Heart right ventricle (tissue), 16 donors: ENCODE results near the gene REEP1. TPM values are rescaled to one million over a fixed set of nuclear protein-coding genes. Genes with fewer than 3 reads are reported as not detected.

ENCODE experiments used
- ATAC-seq, 8 donors: fragments of 200-7000 bp; cut with Tn5 transposase; one replicate each; pipeline ENCODE4 v1.9.1; 2020; ENCODE audit warnings: mild to moderate bottlenecking in 8 of 8, moderate library complexity in 8 of 8, moderate number of reproducible peaks in 1 of 8
- DNase-seq, 2 donors: peaks; one replicate each; pipeline ENCODE4 v3.0.0-alpha.2; 2020
- H3K27ac ChIP-seq, 10 donors: fragments of 200-600 bp; sonication (generic) in 2 of 10; one replicate each; pipeline versions ENCODE4 v1.5.0 to v1.8.0; 2020 to 2022; ENCODE audit warnings: mild to moderate bottlenecking in 3 of 10
- H3K27me3 ChIP-seq, 7 donors: fragments of 200-600 bp; one replicate each; pipeline ENCODE4 v1.8.0; 2021 to 2022; ENCODE audit warnings: mild to moderate bottlenecking in 2 of 7
- H3K36me3 ChIP-seq, 9 donors: fragments of 200-600 bp; sonication (generic) in 1 of 9; one replicate each; pipeline versions ENCODE4 v1.5.0 to v1.8.0; 2020 to 2022; ENCODE audit warnings: mild to moderate bottlenecking in 2 of 9
- H3K4me1 ChIP-seq, 9 donors: fragments of 200-600 bp; sonication (generic) in 1 of 9; one replicate each; pipeline versions ENCODE4 v1.5.0 to v1.8.0; 2020 to 2022; ENCODE audit warnings: mild to moderate bottlenecking in 4 of 9
- H3K4me3 ChIP-seq, 10 donors: fragments of 200-600 bp; sonication (generic) in 2 of 10; one replicate each; pipeline versions ENCODE4 v1.5.0 to v1.8.0; 2020 to 2022; ENCODE audit warnings: mild to moderate bottlenecking in 7 of 10, moderate library complexity in 2 of 10
- H3K9me3 ChIP-seq, 11 donors: fragments of 200-600 bp in 10 of 11; sonication (generic) in 2 of 11; one replicate each; pipeline versions ENCODE4 v1.5.0 to v1.8.0; 2013 to 2022; ENCODE audit warnings: mild to moderate bottlenecking in 2 of 11, control low read depth in 1 of 11, moderate library complexity in 1 of 11
- CTCF ChIP-seq, 9 donors: fragments of 200-600 bp; sonication (generic) in 2 of 9; IDR thresholded peaks; one replicate each; pipeline versions ENCODE4 v1.5.0 to v1.8.0; 2021 to 2022; ENCODE audit warnings: antibody characterized with exemption in 9 of 9, mild to moderate bottlenecking in 5 of 9, moderate library complexity in 1 of 9
- WGBS, 2 donors: extraction: QIAGEN DNeasy Blood & Tissue Kit; methylation state at CpG; one replicate each; pipeline ENCODE4 v1.1.7; 2013; ENCODE audit warnings: inconsistent platforms in 1 of 2; 5-methylcytosine and 5-hydroxymethylcytosine counted together
- intact Hi-C, 10 donors: fragments of 100-400 bp; cut with DNase I; formaldehyde crosslinking; loops; one replicate each; pipeline versions ENCODE4 v1.11.1 to v1.14.2; 2022
- polyA plus RNA-seq, 2 donors: library from polyadenylated mRNA; stranded (reverse); fragments of 200-250 nt; gene quantifications; one replicate each; pipeline ENCODE4 v1.2.3, GENCODE V29; 2013
- total RNA-seq, 10 donors: library from RNA; stranded (reverse); fragmentation: NEBNext Ultra II Directional in 3 of 10; extraction: Animal tissue kit (Norgen Biotek cat#: 25700) in 3 of 10; gene quantifications; one replicate each; pipeline versions ENCODE4 v1.2.1 to v1.2.4, GENCODE V29; 2021 to 2023
- donor health status: Arrhythmogenic right ventricular cardiomyopathy.
- donor health status: ischemic (EF 13 %, LVEDD 7.1; RV severe dilation, severe dysfunction).
- donor health status: healthy with polysubstance abuse.
- donor health status: DM: no; HTN: yes; CAD: no.
- donor health status: DM: no; HTN: no; CAD: no.
- donor health status: ischemic (EF 25% LVEDD 6.9; RV normal size, moderate dysfunction).
- donor health status: ischemic (EF 25% LVEDD 5.7; RV mildly dilated, moderate dysfunction).
- donor health status: healthy.
- donor health status: DM: yes; HTN: yes; CAD: no.
- donor health status: Ischemic cardiomyopathy.
- donor health status: ischemic (EF 35%, LVEDD 5.7; RV mildly dilated, moderate dysfunction).
- donor health status: nonischemic (EF 11% LVEDD 7.7; RV severe dilation, severe dysfunction).
- donor health status: DM: yes; HTN: yes; CAD: no.
- donor health status: PGD.
- donor health status: ischemic (EF 29% LVEDD 5.4; RV normal size, mild dysfunction).
- donor health status: nonischemic (EF 23%, LVEDD 6.1; RV moderate dilation, normal function).

Gene REEP1
- total and polyA plus RNA-seq, 12 donors: 15.2 to 30.5 (median 25.6) TPM

GRCh38 chr2:86280191-86280667, 57.2 kb downstream of the REEP1 start:
- Histone ChIP-seq H3K9me3 (no peaks in the 10 kb centered on the region), H3K36me3 (no peaks in the 10 kb centered on the region), H3K27ac (peak overlapping the region in 6 of 10 donors; percentile 9 to 55 (median 46)), H3K27me3 (no peaks in the 10 kb centered on the region), H3K4me1 (peaks cover 6 to 62% (median 36%) of the 10 kb centered on the region in 9 donors), H3K4me3 (peak overlapping the region in 1 of 10 donors; percentile 2)
- WGBS, 2 donors: 8 to 14% methylated on average over 5 of the region's 5 CpGs
- TF ChIP-seq CTCF (IDR thresholded peaks at IDR 0.05): no peak
- peak in 1 of 2 donors; percentile 31 for DNase-seq
- intact Hi-C loops: loop anchor here in 3 of 10 donors (5.0 to 10.0 kb wide), 2 partner anchors 33 to 55 kb away; no protein-coding TSS in a partner anchor
- peak; percentile 26 to 64 (median 42) for ATAC-seq

GRCh38 chr2:86275962-86276361, 61.5 kb downstream of the REEP1 start:
- ATAC-seq: no peak

GRCh38 chr2:86275384-86275799, 62.0 kb downstream of the REEP1 start:
- peaks cover 6 to 34% (median 24%) of the 10 kb centered on the region in 9 donors for H3K4me1 ChIP-seq
- H3K27me3 ChIP-seq: no peaks in the 10 kb centered on the region
- H3K4me3 ChIP-seq: no peak overlapping the region
- intact Hi-C loops: loop anchor here in 1 of 10 donors (10.0 kb wide), 1 partner anchor 51 kb away; no protein-coding TSS in a partner anchor
- no peak for DNase-seq
- no peak for ATAC-seq
- H3K36me3 ChIP-seq: peaks cover 0 to 5% (median 0%) of the 10 kb centered on the region in 9 donors
- peaks cover 0 to 21% (median 12%) of the 10 kb centered on the region in 11 donors for H3K9me3 ChIP-seq
- no peak for TF ChIP-seq CTCF (IDR thresholded peaks at IDR 0.05)
- H3K27ac ChIP-seq: no peak overlapping the region
- WGBS, 2 donors: 87 to 95% methylated on average over 4 of the region's 4 CpGs

More at GRCh38 chr2:86275962-86276361, 61.5 kb downstream of the REEP1 start:
- no peak for DNase-seq
- H3K36me3 ChIP-seq: peaks cover 0 to 2% (median 0%) of the 10 kb centered on the region in 9 donors
- 97% methylated on average over 3 of the region's 3 CpGs for WGBS, 2 donors
- H3K4me3 ChIP-seq: no peak overlapping the region
- no peak for TF ChIP-seq CTCF (IDR thresholded peaks at IDR 0.05)
- no peak overlapping the region for H3K27ac ChIP-seq
- H3K4me1 ChIP-seq: peaks cover 6 to 40% (median 28%) of the 10 kb centered on the region in 9 donors
- peaks cover 0 to 16% (median 8%) of the 10 kb centered on the region in 11 donors for H3K9me3 ChIP-seq
- intact Hi-C loops: loop anchor here in 2 of 10 donors (2.0 to 10.0 kb wide), 2 partner anchors 21 to 51 kb away; no protein-coding TSS in a partner anchor
- no peaks in the 10 kb centered on the region for H3K27me3 ChIP-seq

GRCh38 chr2:86274918-86275275, 62.5 kb downstream of the REEP1 start:
- ATAC-seq (peak; percentile 63 to 87 (median 80)), DNase-seq (peak; percentile 51 to 72)
- Histone ChIP-seq H3K27ac (peak overlapping the region in 1 of 10 donors; percentile 9), H3K36me3 (peaks cover 0 to 5% (median 0%) of the 10 kb centered on the region in 9 donors), H3K27me3 (no peaks in the 10 kb centered on the region), H3K4me3 (no peak overlapping the region), H3K4me1 (peaks cover 2 to 29% (median 19%) of the 10 kb centered on the region in 9 donors), H3K9me3 (peaks cover 0 to 26% (median 13%) of the 10 kb centered on the region in 11 donors)
- 64 to 79% methylated on average over 3 of the region's 3 CpGs for WGBS, 2 donors
- intact Hi-C loops: loop anchor here in 1 of 10 donors (10.0 kb wide), 1 partner anchor 50 kb away; no protein-coding TSS in a partner anchor
- no peak for TF ChIP-seq CTCF (IDR thresholded peaks at IDR 0.05)
